Fibroblast of mammary gland (primary cell): ENCODE data around the gene SYMPK.

Experiments
- DNase-seq: peaks from one replicate; pipeline ENCODE4 v3.0.0-alpha.2; 2010; ENCODE audit warnings: low read depth
- H3K4me3 ChIP-seq: 2 replicates; pipeline ENCODE4 v1.5.1; 2011; ENCODE audit warnings: low read depth, mild to moderate bottlenecking, low read length, moderate library complexity; ENCODE audit not compliant: control insufficient read depth
- CTCF ChIP-seq: conservative IDR thresholded peaks from 2 replicates; pipeline ENCODE4 v1.5.1; 2011; ENCODE audit warnings: low read depth, low read length, inconsistent platforms; ENCODE audit not compliant: control insufficient read depth, insufficient read depth

Gene SYMPK

DNA sequence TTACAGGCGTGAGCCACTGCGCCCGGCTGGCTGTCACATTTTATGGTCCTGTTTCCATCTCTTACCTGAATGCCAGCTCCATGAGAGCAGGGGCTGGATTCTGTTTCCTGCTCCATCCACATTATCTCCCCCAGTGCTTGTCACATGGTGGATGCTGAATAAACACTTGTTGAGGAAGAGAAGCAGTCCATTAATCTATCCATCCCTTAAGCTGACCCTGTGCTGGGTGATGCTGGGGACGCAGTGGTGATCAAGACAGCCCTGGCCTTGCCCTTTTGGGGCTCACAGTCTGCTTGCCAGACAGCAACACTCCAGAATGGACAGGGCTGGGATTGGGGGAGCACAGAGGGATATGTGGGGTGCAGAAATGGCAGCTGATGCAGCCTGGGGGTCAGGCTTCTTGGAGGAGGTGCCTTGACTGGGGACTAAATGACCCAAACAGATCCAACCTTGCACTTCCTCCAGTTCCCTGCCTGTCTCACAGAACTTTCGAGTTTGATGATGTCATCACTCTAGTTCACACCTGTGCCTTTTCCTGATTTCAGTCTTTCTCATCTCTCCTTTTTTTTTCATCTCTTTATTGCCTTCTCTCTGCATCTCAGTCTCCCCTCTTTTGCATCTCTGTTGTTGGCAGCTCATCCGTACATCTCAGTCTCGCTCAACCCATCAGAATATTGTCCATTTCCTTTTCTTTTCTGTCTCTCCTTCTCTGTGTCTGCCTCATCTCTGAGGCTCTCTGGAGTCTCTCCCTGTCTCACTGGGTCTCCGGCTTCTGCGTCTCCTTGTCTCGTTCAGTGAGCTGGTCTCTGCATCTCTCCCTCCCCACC lies 18.3 kb upstream of the SYMPK start:
- no peak for TF ChIP-seq CTCF
- H3K4me3 ChIP-seq: no peak overlapping the region
- DNase-seq: no peak

GRCh38 chr19:45879971-45880370 lies 17.0 kb upstream of the SYMPK start:
- DNase-seq: no peak
- no peak overlapping the region for H3K4me3 ChIP-seq
- TF ChIP-seq CTCF: no peak

- no peak overlapping the region for H3K4me3 ChIP-seq
- no peak for TF ChIP-seq CTCF
- DNase-seq: no peak
These were observed 16.1 kb upstream of the SYMPK start for GRCh38 chr19:45879055-45879454.

GRCh38 chr19:45878043-45878794 lies 15.3 kb upstream of the SYMPK start:
- no peak overlapping the region for H3K4me3 ChIP-seq
- no peak for TF ChIP-seq CTCF
- no peak for DNase-seq

DNA sequence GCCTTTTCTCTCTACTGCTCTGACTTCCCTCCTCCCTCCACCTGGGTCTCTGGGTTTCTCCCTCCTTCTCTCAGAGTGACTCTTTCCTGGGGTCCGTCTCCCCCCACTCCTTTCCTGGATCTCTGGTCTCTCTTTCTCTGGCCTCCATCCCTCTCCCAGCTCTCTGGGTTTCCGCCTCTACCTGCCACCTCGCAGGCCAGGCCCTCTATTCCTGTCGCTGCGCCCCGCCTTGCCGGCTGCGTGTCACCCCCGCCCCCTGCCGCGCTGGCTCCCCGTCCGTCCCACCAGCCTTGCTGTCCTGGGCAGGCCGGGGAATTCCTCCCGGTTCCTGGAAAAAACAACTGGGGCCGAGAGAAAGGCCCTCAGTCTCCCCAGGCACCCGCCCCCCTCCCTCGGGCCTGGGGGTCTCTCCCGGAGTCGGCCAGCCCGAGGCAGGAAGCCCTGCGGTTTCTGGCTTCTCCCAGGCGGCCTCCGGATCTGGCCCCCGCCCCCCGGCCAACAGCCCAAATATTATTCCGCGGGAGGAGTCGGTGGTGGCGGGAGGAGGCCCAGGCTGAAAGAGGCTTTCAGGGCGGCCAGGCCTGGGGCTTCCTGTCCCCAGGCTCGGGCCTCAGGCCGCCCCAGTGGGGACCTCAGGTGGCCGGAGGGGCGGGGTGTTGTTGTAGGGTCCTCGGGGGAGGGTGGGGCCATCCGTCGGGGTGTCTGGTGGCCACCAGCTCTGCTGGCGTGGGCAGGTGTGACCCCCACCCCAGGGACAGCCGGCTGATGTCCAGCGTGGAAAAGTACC lies 13.7 kb upstream of the SYMPK start:
- no peak overlapping the region for H3K4me3 ChIP-seq
- DNase-seq: no peak
- no peak for TF ChIP-seq CTCF

DNA sequence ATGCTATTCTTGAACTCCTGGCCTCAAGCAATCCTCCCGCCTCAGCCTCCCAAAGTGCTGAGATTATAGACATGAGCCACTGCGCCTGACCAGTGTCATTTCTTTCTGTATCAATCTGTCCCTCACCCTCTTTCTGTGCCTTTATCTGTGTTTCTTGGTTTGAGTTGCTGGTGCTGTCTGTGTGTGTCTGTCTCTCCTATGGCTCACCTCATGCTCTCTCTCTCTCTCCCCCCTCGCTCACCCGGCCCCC lies 13.1 kb upstream of the SYMPK start:
- TF ChIP-seq CTCF: no peak
- no peak for DNase-seq
- H3K4me3 ChIP-seq: no peak overlapping the region
